Liver (tissue), 9 donors: ENCODE data around the gene KRTAP12-1. TPM values are rescaled to one million over a fixed set of nuclear protein-coding genes. Genes with fewer than 3 reads are reported as not detected.
A peak's percentile ranks its signal among the peaks of the same experiment; 100 is the strongest.

Experiments used
- DNase-seq: peaks from one replicate; pipeline ENCODE4 v3.0.0-alpha.2; 2017; ENCODE audit warnings: low spot score
- H3K27ac ChIP-seq, 2 donors: one replicate each; pipeline ENCODE4 v1.7.0; 2013; ENCODE audit warnings: inconsistent platforms in 2 of 2, low read length in 2 of 2, control low read depth in 1 of 2, low read depth in 1 of 2, mild to moderate bottlenecking in 1 of 2
- H3K27me3 ChIP-seq, 4 donors: one replicate each; pipeline versions ENCODE4 v1.6.1 to v1.7.0; 2013; ENCODE audit warnings: low read length in 3 of 4, inconsistent platforms in 1 of 4, mild to moderate bottlenecking in 1 of 4, moderate library complexity in 1 of 4; ENCODE audit not compliant: control insufficient read depth in 4 of 4, insufficient read depth in 4 of 4
- H3K36me3 ChIP-seq, 4 donors: one replicate each; pipeline versions ENCODE4 v1.6.1 to v1.7.0; 2013; ENCODE audit warnings: low read length in 3 of 4, mild to moderate bottlenecking in 3 of 4, low read depth in 1 of 4, moderate library complexity in 1 of 4; ENCODE audit not compliant: control insufficient read depth in 4 of 4, insufficient read depth in 3 of 4
- H3K4me1 ChIP-seq, 4 donors: one replicate each; pipeline versions ENCODE4 v1.6.1 to v1.7.0; 2013; ENCODE audit warnings: low read length in 3 of 4, mild to moderate bottlenecking in 3 of 4, moderate library complexity in 1 of 4; ENCODE audit not compliant: control insufficient read depth in 4 of 4, insufficient read depth in 4 of 4
- H3K4me3 ChIP-seq, 3 donors: one replicate each; pipeline versions ENCODE4 v1.6.1 to v1.7.0; 2013; ENCODE audit warnings: low read length in 3 of 3, control low read depth in 1 of 3, low read depth in 1 of 3, mild to moderate bottlenecking in 1 of 3
- H3K9ac ChIP-seq, 2 donors: one replicate each; pipeline ENCODE4 v1.7.0; 2013; ENCODE audit warnings: low read length in 2 of 2, mild to moderate bottlenecking in 2 of 2, moderate library complexity in 2 of 2, control low read depth in 1 of 2, low read depth in 1 of 2
- H3K9me3 ChIP-seq, 4 donors: one replicate each; pipeline versions ENCODE4 v1.6.1 to v1.7.0; 2013; ENCODE audit warnings: low read length in 3 of 4; ENCODE audit not compliant: control insufficient read depth in 4 of 4
- EGR1 ChIP-seq, 2 donors: IDR thresholded peaks; 2 replicates each; pipeline ENCODE4 v1.6.1; 2016 to 2018; ENCODE audit warnings: antibody characterized with exemption in 2 of 2, low read depth in 2 of 2
- FOXA1 ChIP-seq: IDR thresholded peaks from 2 replicates; pipeline ENCODE4 v1.6.1; 2016; ENCODE audit warnings: antibody characterized with exemption
- FOXA2 ChIP-seq: IDR thresholded peaks from 2 replicates; pipeline ENCODE4 v1.6.1; 2016; ENCODE audit warnings: antibody characterized with exemption
- GABPA ChIP-seq, 2 donors: IDR thresholded peaks in 1 of 2; conservative IDR thresholded peaks in 1 of 2; 2 replicates each; pipeline ENCODE4 v1.6.1; 2016; ENCODE audit warnings: antibody characterized with exemption in 2 of 2, mild to moderate bottlenecking in 1 of 2, moderate library complexity in 1 of 2
- HNF4A ChIP-seq, 2 donors: conservative IDR thresholded peaks; 2 replicates each; pipeline ENCODE4 v1.6.1; 2016; ENCODE audit warnings: antibody characterized with exemption in 2 of 2, mild to moderate bottlenecking in 2 of 2
- HNF4G ChIP-seq: IDR thresholded peaks from 2 replicates; pipeline ENCODE4 v1.6.1; 2016; ENCODE audit warnings: antibody characterized with exemption
- RAD21 ChIP-seq, 2 donors: IDR thresholded peaks; 2 replicates each; pipeline ENCODE4 v1.6.1; 2016; ENCODE audit warnings: antibody characterized with exemption in 2 of 2, mild to moderate bottlenecking in 2 of 2
- RXRA ChIP-seq, 2 donors: IDR thresholded peaks; 2 replicates each; pipeline ENCODE4 v1.6.1; 2017 to 2018; ENCODE audit warnings: antibody characterized with exemption in 2 of 2, mild to moderate bottlenecking in 1 of 2
- SP1 ChIP-seq: IDR thresholded peaks from 2 replicates; pipeline ENCODE4 v1.6.1; 2018; ENCODE audit warnings: antibody characterized with exemption, mild to moderate bottlenecking
- YY1 ChIP-seq: IDR thresholded peaks from 2 replicates; pipeline ENCODE4 v1.6.1; 2016; ENCODE audit warnings: antibody characterized with exemption, mild to moderate bottlenecking
- WGBS: extraction: QIAGEN DNeasy Blood & Tissue Kit; methylation state at CpG from one replicate; pipeline ENCODE4 v1.1.7; 2013; 5-methylcytosine and 5-hydroxymethylcytosine counted together
- polyA plus RNA-seq, 2 donors: library from polyadenylated mRNA; stranded (reverse) in 1 of 2; unstranded in 1 of 2; fragments of 200-250 nt in 1 of 2; fragments of >200 nt in 1 of 2; fragmentation: Nextera tagmentation in 1 of 2; extraction: Ambion mirVana in 1 of 2; gene quantifications; one replicate each; pipeline versions ENCODE4 v1.2.1 to v1.2.3, GENCODE V29; 2013 to 2015
- total RNA-seq, 2 donors: library from RNA; depleted of rRNA; stranded (reverse); fragments of >200 nt; gene quantifications; one replicate each; pipeline ENCODE4 v1.2.3, GENCODE V29; 2014
- TF ChIP-seq, protein P1 (sequence below): IDR thresholded peaks from 2 replicates; pipeline ENCODE4 v1.6.1; 2016; ENCODE audit warnings: antibody characterized with exemption
- TF ChIP-seq, protein P2 (sequence below): fragments of 150-350 bp; IDR thresholded peaks from 2 replicates; pipeline ENCODE4 v1.5.1; 2017; ENCODE audit warnings: improper control_type of control experiment, low read depth, low read length; ENCODE audit not compliant: missing input control
- TF ChIP-seq, protein P3 (sequence below): IDR thresholded peaks from 2 replicates; pipeline ENCODE4 v1.6.1; 2016; ENCODE audit warnings: antibody characterized with exemption
- TF ChIP-seq, protein P4 (sequence below): IDR thresholded peaks from 2 replicates; pipeline ENCODE4 v1.6.1; 2016; ENCODE audit warnings: antibody characterized with exemption
- donor health status: healthy.
- donor health status: healthy.
- donor health status: healthy.
- donor health status: healthy.
- donor health status: healthy.

KRTAP12-1 gene
- total and polyA plus RNA-seq, 4 donors = not detected

DNA sequence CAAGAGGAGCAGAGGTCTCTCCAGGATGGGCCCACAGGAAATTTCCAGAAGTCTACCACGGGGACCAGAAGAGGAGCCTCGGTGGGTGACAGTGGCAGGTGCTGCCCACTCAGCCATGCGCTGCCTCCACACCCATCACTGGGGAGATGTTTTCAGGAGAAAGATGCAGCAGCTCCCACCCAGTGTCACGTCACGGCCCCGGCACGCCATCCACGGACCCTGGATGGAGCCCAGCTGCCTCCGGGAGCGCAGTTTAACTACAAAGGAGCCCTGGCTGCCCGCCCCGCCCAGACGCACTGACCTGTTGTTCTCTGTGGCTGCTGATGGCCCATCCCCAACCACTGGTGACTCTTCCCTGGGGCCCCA lies 22.7 kb upstream of the KRTAP12-1 start:
- Histone ChIP-seq H3K9me3 (no peaks in the 10 kb centered on the region), H3K27me3 (peaks cover 6 to 21% (median 13%) of the 10 kb centered on the region in 4 donors), H3K27ac (no peak overlapping the region), H3K36me3 (no peaks in the 10 kb centered on the region), H3K9ac (no peak overlapping the region), H3K4me1 (peaks cover 2 to 8% (median 4%) of the 10 kb centered on the region in 4 donors), H3K4me3 (no peak overlapping the region)
- TF ChIP-seq RXRA (IDR thresholded peaks at IDR 0.05) (no peak), FOXA1 (no peak), RAD21 (IDR thresholded peaks at IDR 0.05) (no peak), HNF4A (conservative IDR thresholded peaks at IDR 0.05) (no peak), FOXA2 (no peak), SP1 (no peak), GABPA (IDR thresholded peaks at IDR 0.05 in 1 of 2, conservative IDR thresholded peaks at IDR 0.05 in 1 of 2) (no peak)
- TF ChIP-seq, protein P1, sequence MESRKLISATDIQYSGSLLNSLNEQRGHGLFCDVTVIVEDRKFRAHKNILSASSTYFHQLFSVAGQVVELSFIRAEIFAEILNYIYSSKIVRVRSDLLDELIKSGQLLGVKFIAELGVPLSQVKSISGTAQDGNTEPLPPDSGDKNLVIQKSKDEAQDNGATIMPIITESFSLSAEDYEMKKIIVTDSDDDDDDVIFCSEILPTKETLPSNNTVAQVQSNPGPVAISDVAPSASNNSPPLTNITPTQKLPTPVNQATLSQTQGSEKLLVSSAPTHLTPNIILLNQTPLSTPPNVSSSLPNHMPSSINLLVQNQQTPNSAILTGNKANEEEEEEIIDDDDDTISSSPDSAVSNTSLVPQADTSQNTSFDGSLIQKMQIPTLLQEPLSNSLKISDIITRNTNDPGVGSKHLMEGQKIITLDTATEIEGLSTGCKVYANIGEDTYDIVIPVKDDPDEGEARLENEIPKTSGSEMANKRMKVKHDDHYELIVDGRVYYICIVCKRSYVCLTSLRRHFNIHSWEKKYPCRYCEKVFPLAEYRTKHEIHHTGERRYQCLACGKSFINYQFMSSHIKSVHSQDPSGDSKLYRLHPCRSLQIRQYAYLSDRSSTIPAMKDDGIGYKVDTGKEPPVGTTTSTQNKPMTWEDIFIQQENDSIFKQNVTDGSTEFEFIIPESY = no peak
- TF ChIP-seq, protein P2, sequence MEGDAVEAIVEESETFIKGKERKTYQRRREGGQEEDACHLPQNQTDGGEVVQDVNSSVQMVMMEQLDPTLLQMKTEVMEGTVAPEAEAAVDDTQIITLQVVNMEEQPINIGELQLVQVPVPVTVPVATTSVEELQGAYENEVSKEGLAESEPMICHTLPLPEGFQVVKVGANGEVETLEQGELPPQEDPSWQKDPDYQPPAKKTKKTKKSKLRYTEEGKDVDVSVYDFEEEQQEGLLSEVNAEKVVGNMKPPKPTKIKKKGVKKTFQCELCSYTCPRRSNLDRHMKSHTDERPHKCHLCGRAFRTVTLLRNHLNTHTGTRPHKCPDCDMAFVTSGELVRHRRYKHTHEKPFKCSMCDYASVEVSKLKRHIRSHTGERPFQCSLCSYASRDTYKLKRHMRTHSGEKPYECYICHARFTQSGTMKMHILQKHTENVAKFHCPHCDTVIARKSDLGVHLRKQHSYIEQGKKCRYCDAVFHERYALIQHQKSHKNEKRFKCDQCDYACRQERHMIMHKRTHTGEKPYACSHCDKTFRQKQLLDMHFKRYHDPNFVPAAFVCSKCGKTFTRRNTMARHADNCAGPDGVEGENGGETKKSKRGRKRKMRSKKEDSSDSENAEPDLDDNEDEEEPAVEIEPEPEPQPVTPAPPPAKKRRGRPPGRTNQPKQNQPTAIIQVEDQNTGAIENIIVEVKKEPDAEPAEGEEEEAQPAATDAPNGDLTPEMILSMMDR = no peak
- peak; percentile 19 for DNase-seq
- WGBS = 26% methylated on average over 13 of the region's 13 CpGs

DNA sequence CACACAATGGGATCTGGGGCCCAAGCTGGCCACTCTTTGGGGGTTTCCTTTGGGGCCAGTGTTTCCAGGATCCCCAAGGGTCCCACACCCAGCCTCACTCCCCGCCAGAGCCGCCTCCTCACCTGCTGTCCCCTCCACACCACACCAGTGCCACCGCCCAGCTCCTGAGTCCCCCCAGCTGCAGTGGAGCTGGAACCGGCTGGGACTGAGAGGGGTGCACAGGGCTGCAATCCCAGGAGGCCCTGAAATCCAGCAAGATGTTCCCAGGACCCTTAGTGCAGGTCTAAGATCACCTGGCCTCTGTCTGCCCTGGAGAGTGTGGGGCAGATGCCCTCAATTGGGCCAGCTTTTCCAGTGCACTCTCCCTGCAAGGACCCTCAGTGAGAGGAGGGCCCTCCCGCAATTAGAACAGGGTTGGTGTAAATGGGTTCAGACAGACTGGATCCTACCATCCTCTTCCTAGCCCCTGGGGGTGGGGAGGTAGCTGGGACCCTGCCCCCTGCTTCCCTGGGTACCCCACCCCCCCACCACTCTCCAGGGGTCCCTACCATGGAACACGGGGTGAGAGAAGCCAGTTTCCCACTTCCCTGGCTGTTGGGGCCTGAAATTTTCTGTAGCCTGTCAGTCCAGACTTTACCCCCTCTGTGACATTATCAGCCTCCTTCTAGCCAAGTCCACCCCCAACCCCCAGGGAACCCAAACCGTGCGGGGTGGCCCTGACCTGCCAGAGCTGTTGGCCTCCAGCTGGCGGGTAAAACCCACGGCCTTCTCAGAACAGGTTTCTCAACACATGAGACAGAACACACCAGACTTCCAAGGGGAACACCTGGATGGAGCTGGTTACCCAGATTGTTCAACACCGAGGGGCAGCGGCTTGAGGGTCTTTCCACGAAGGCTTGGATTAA lies 22.0 kb upstream of the KRTAP12-1 start:
- Histone ChIP-seq H3K36me3 (no peaks in the 10 kb centered on the region), H3K9ac (no peak overlapping the region), H3K4me3 (no peak overlapping the region), H3K27ac (no peak overlapping the region), H3K4me1 (peaks cover 0 to 2% (median under 1%) of the 10 kb centered on the region in 4 donors), H3K27me3 (peaks cover 3 to 24% (median 10%) of the 10 kb centered on the region in 4 donors), H3K9me3 (no peaks in the 10 kb centered on the region)
- WGBS = 34% methylated on average over 13 of the region's 13 CpGs
- TF ChIP-seq FOXA1 = no peak
- TF ChIP-seq HNF4G = no peak
- no peak for TF ChIP-seq YY1
- peak; percentile 30 for DNase-seq

DNA sequence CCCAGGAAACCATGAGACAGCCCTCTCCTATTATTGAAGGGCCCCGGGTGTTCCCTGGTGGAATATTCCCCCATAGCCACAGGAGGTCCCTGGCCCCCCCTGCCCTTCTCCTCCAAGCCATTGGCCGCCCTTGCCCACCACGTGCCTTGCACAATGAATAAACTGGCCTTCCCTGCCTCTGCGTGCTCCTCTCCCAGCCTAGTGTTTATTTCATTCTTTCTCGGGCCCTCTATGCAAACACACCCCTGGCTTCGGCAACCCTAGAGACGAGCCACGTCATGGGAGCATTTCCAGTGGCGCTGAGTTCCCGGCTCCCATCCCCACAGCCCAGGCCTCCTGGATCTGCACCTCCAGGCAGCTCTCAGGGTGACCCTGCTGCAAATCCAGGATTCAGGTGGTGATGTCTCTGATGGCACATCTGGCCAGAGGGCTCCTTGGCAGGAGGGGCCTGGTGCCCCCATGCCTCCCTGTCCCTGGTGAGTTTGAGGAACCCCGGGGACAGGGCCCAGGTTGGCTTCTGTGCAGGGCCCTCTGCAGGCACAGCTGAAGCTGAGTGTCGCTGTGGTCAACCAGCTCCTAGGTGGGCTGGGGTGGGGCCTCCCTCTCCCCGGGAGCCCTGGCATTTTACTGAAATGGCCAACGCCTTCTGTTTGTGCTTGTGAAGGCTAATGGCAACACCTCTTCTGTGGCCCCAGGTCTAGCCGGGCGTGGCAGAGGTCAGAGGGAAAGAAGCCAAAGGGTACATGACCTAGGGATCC lies 21.2 kb upstream of the KRTAP12-1 start:
- Histone ChIP-seq H3K9me3 (no peaks in the 10 kb centered on the region), H3K4me1 (peaks cover 0 to 2% (median 0%) of the 10 kb centered on the region in 4 donors), H3K36me3 (no peaks in the 10 kb centered on the region), H3K9ac (no peak overlapping the region), H3K4me3 (no peak overlapping the region), H3K27ac (no peak overlapping the region), H3K27me3 (peaks cover 3 to 21% (median 9%) of the 10 kb centered on the region in 4 donors)
- DNase-seq = peak; percentile 31
- whole genome bisulfite sequencing = 38% methylated on average over 16 of the region's 16 CpGs
- TF ChIP-seq GABPA (IDR thresholded peaks at IDR 0.05 in 1 of 2, conservative IDR thresholded peaks at IDR 0.05 in 1 of 2) = no peak
- no peak for TF ChIP-seq SP1
- no peak for TF ChIP-seq FOXA2
- TF ChIP-seq, protein P3, sequence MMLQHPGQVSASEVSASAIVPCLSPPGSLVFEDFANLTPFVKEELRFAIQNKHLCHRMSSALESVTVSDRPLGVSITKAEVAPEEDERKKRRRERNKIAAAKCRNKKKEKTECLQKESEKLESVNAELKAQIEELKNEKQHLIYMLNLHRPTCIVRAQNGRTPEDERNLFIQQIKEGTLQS = no peak
- TF ChIP-seq, protein P1 = no peak
- TF ChIP-seq, protein P4, sequence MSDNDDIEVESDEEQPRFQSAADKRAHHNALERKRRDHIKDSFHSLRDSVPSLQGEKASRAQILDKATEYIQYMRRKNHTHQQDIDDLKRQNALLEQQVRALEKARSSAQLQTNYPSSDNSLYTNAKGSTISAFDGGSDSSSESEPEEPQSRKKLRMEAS = no peak
- no peak for TF ChIP-seq HNF4A (conservative IDR thresholded peaks at IDR 0.05)
- no peak for TF ChIP-seq EGR1 (IDR thresholded peaks at IDR 0.05; ENCODE audit: low read depth in 2 of 2)
